Colon (tissue), 2 donors: Measurements from ENCODE around the gene SRRD.

Source experiments
- FAIRE-seq: peaks from 2 replicates; lab custom pipeline; 2012; peaks lifted over from hg19 to GRCh38; lab: Jason Lieb, UNC
- donor health status: control.
- donor health status: control.

SRRD gene

DNA sequence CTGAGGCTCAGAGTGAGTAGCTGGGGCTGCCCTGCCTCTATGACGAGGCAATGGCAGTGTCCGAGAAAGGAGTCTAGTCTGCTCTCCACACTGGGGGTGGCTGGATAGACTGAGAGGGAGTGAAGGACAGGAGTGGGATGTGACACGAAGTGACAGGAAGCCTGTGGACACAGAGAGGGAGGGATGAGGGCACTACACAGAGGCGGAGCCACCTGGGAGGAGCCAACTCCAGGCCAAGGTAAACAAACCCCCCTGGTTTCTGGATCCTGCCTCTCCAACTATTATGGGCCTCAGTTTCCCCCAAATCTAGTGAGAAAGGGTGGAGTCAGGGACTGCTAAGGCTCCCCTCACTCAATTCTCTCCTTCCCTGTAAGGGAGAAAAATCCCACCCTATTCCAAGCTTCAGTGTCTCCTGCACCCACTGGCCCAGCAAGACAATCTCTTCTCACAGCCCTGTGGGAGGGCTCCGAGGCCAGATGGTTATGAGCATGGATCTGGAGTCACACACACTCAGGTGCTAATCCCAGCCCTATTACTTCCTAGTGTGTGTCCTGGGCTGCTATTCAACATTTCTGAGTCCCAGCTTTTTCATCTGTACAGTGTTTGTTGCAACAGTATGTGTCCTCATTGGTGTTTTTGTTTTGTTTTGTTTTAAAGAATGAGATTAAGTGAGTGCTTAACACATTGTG is 29.7 kb upstream of the SRRD start:
- no peak for FAIRE-seq

DNA sequence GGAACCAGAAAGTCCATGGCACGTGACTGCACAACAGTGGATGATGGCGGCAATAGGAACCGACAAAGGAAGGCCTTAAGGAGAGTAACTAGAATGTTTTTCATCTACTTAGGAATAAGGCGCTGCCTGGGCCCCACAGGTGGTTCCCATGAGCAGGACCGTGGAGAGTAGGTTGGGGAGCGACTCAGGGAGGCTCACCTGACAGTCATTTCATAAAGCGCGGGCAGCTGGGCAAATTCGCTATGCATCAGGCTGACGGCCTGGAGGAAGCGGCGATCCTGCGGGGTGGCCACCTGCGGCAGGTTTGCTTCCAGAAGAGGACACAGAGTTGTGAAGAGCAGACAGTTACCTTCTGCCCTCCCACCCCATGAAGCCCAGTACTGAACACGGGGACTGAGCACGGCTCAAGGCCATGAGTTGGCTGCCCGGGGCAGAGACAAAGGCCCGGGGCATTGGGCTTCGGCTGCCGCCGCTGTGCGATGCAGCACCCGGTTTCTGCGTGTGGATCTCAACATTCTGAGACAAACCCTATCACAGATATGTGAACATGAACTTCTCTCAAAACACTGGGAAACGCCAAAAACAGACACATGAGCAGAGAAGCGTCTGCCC is 25.9 kb upstream of the SRRD start:
- no peak for FAIRE-seq

GRCh38 chr22:26460202-26460601 is 23.5 kb upstream of the SRRD start:
- no peak for FAIRE-seq

- no peak for FAIRE-seq
Observed at GRCh38 chr22:26461188-26461810, 22.4 kb upstream of the SRRD start.

GRCh38 chr22:26462051-26462450 is 21.6 kb upstream of the SRRD start:
- no peak for FAIRE-seq

DNA sequence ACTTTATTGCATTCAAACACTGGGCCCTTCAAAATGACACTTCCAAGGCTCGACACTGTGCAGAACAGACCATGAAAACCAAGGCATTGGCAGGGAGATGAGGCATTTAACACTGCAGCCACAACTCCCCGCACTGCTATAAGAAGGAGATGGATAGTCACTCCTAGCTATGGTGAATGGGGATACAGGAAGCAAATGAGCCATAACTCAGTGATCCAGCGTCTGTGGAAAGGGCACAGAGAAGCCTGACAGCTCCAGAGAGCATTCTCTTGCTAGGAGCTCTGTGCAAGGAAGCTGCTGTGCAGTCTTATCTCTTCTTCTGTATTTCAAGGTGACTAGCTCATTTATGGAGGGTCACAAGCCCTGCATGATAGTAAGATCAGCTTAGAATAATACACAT is 21.0 kb upstream of the SRRD start:
- FAIRE-seq: no peak

DNA sequence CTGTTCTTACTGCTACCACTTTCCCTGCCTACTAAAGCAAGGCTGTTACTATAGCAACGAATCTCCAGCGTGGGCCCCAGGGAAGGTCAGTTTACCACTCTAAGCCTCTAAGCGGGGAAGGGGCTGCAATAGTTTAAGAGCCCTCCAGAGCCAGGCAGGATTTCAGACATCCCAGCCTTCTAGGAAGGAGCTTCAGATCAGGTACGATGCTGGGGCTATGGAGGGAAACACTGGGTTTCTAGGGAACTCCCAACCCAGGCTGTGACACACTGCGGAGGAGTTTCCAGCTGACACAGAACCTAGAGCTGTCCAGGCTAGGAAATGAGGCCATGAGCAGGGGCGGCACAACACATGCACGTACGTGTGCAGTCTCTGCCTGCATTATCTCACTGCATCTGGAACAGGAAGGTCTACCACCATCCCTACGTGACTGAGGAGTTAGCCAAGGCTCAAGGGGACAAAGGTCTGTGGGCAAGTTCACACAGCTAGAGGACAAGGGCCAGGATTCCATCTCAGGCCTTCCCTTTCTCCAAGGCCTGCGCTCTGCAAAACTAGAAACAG is 20.5 kb upstream of the SRRD start:
- FAIRE-seq: no peak

- FAIRE-seq: no peak
Observed at GRCh38 chr22:26463688-26464087, 20.0 kb upstream of the SRRD start.

DNA sequence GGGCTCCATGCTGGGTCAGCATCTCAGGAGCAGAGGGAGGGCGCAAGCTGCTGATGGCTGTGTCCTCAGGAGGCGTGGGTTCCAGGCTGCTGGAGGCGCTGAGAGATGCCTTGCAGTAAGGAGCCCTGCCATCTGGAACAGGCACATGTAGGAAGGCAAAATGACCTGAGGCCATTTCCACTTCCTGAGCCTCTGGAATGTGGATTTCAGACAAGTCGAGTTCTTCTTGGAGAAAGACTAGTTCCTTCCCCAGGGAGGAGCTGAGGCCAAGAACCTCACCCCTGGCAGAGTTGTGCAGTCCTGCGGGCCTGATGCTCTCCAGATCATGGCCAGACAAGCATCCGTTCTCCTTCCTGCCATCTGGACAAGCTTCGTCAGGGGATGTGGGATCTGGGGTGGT is 19.4 kb upstream of the SRRD start:
- no peak for FAIRE-seq

DNA sequence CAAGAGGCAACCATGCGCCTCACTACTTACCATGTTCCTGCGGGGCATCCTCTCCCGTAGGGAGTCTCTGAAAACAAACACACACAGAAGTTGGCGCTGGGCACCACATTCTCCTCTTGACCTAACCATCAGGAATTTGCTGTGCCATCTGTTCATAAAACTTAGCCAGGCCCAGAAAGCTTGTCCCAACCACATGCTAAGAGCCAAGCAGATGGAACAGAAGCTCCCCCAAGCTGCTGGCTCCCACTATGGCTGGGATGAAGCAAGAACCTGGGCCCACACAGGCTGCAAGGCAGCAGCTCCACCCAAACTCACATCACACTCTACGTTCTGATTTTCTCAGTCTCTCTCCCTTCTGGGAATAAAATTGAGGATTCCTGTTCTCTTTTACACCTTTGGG is 17.5 kb upstream of the SRRD start:
- no peak for FAIRE-seq

DNA sequence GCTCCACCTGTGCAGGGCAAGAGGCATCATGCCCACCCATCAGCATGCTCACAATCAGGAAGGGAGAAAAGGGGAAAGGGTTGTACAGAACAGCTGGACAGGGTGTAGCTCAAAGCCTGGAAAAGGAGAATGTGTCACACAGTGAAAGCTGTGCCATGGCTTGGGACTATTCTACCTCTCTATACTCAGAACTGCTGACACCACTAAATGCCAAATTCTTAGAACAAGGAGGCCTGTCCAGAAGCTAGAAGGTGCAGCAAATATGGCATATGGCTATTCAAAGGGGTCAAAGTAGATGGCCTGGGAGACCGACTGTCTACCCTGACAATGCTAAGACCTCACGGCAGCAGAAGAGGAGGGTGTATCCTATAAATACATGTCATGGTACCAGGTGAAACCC is 12.9 kb upstream of the SRRD start:
- FAIRE-seq: no peak

DNA sequence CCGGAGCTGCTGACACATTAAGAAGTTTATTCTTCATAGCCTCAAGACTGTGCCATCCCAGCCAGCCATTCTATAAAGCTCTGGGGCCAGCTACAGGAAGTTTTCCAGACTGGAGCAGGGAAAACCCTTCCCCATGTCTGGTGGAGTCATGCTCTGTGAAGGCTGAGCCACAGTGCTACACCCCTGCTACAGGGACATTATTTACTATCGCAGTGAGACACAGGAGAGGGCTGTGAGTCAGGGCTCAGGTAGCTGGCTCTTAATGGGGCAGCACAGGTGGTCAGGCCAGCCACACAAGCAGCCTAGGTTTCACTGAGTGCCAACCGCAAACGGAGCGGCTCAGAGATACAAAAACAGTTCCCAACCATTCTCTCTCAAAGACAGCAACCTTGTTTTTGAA is 12.2 kb upstream of the SRRD start:
- FAIRE-seq: no peak

- FAIRE-seq: no peak
Observed at GRCh38 chr22:26474682-26475081, 9.0 kb upstream of the SRRD start.

DNA sequence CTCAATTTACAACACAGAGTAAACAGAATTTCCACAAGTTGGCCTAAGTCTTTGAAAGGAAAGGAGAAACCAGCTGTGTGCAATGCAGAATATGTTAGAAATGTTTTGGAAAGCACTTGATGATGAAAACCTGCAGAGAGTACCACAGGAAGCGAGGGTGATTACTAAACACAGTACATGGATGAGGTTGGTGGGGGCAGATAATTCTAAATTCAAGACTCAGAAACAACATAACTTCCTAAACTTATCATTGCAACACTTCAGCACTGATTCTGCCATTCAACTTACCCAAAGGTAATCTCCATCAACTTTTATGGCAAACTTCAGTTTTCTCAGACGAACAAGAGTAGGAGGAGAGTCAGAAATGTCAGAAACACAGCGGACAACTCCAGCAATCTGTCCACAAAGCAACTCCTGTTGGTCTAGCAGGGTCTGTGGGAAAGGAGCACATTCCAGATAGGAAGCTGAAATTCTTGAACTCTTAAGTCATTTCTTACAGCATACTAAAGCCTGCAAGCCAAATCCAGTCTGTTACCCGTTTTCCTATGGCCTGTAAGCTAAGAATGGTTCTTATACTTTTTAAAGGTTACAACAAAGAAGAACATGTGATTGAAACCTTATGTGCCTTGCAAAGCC is 6.9 kb upstream of the SRRD start:
- no peak for FAIRE-seq

DNA sequence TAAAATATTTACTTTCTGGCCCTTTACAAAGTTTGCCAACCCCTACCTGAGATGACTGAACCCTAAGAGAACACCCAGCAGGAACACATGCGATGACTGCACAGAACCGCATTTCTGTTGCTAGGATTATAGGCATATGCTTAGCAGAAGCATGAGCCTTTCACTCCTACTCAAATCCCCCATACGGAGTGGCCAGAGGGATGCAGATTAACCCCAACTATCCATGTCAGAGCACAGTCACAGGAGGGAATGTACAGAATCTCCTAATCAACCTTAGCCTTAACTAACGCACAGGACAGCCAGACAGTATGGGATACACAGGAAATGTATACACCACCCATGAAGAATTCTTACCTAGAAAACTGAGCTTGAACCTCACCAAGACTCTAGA is 6.3 kb upstream of the SRRD start:
- no peak for FAIRE-seq

DNA sequence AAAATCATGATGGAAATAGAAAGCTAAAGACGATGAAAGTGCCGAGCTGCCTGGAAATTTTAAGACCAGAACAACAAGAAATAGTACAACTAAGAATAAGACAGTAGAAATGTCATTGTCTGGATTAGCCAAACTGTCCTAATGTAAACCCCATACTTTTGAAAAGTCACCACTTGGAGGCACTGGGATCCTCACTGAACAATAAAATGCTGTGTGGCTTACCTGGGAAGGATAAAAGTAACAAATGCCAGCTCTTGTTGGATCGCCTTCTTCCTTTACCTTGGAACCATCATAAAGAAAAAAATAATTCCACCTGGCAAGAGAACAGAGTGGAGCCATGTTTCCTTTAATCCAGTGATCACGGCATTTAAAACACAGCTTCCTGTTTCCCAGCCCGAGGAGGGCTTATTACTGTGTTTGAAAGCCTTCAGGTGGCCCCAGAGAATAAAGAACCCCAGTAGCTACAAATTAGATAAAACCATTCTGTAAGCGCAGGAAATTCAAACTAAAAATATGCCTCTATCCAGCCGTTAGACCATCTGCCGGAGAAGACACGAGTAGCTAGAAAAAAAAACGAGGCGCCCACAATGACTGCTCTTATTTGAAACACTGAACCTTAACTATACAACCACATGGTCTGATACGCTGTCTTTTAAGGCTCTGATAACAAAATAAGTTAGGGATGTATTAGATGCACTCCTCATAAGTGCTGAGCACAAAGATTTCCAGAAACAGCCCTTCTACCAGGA is 4.5 kb upstream of the SRRD start:
- FAIRE-seq: no peak

DNA sequence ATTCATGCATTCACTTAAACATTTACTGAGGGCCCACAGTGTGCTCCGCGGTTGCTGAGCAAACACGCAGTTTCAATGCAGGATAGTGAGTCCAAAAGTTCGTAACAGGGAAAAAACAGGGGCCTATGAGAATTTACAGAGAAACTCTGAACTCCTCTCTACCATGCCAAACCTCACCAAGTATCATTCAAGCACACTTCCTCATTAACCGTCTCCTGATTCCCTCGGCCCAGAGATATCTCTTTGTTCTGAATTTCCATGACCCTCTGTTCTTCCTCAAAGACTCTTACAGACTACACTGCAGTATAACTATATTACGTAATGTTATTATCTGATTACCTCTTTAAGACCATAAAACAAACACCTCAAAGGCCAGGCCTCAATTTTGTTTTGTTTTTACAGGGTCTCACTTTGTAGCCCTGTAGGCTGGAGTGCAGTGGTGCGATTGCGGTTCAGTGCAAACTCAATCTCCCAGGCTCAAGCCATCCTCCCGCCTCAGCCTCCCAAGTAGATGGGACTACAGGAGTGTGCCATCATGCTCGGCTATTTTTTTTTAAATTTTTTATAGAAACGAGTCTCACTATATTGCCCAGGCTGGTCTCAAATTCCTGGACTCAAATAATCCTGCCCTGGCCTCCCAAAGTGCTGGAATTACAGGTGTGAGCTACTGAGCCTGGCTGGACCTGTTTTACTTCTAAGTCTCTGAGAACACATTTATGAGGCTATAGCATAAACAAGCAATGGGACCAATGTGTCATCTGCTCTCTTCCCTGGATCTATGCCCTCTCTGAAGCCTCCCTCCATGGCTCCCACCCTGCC is 3.7 kb upstream of the SRRD start:
- FAIRE-seq: no peak

DNA sequence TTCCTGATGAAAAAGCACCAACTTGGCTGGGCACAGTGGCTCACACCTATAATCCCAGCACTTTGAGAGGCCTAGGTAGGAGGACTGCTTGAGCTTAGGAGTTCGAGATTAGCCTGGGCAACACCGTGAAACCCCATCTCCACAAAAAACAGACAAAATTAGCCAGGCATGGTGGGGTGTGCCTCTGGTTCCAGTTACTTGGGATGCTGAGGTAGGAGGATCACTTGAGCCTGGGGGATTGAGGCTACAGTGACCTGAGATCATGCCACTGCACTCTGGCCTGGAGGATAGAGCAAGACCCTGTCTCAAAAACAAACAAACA is 3.1 kb upstream of the SRRD start:
- FAIRE-seq: no peak

DNA sequence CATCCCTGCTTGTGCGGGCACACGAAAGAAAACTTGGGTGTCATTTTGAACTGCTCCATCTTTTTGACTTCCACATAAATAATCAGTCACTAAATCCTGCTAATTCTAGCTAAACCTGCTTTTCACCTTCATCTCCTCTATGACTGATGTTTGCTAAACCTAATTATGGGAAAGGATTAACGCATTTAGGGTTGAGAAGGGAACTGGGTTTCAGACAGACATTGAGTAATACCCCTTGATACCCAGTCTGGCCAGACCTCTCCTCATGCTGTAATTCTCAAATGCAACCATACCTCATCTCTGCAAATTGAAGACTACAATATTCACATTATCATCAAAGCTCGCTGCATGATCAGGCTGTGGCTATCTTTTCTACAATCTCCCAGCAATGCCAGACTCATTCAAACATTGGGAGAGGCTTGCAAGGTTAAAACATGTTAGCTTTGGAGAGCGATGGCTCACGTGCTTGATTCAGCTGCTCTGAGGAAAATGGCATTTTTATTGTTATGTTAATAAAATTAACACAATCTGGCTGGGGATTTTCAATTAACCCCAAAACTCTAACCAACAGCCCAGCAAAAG is 2.5 kb upstream of the SRRD start:
- FAIRE-seq: no peak

- no peak for FAIRE-seq
Observed at GRCh38 chr22:26481694-26482093, 2.0 kb upstream of the SRRD start.

GRCh38 chr22:26482161-26482560 is 1.5 kb upstream of the SRRD start:
- FAIRE-seq: no peak
